Tibial nerve (tissue), 4 donors: Measurements from ENCODE around the gene ATP6V0D1. TPM values are rescaled to one million over a fixed set of nuclear protein-coding genes. Genes with fewer than 3 reads are reported as not detected.
"Not testable (repeated sequence)": the region's sequence is repeated elsewhere in the genome, so short reads cannot be mapped to it uniquely, and the experiment has no call there.

Source experiments
- DNase-seq, 2 donors: peaks; one replicate each; pipeline ENCODE4 v3.0.0-alpha.2; 2019; ENCODE audit warnings: low spot score in 2 of 2
- H3K27ac ChIP-seq, 4 donors: fragments of 200-600 bp; sonication (generic) in 3 of 4; one replicate each; pipeline ENCODE4 v1.5.1; 2017 to 2019; ENCODE audit warnings: mild to moderate bottlenecking in 1 of 4
- H3K27me3 ChIP-seq, 2 donors: fragments of 200-600 bp; sonication (generic) in 1 of 2; one replicate each; pipeline versions ENCODE4 v1.5.1 to v1.6.0; 2017 to 2019
- H3K36me3 ChIP-seq, 3 donors: fragments of 200-600 bp; sonication (generic); one replicate each; pipeline ENCODE4 v1.5.1; 2018 to 2019
- H3K4me1 ChIP-seq, 4 donors: fragments of 200-600 bp; sonication (generic) in 3 of 4; one replicate each; pipeline ENCODE4 v1.5.1; 2017 to 2019
- H3K4me3 ChIP-seq, 4 donors: fragments of 200-600 bp; sonication (generic) in 3 of 4; one replicate each; pipeline ENCODE4 v1.5.1; 2017 to 2019; ENCODE audit warnings: mild to moderate bottlenecking in 1 of 4, moderate library complexity in 1 of 4
- H3K9me3 ChIP-seq, 4 donors: fragments of 200-600 bp; sonication (generic) in 3 of 4; one replicate each; pipeline ENCODE4 v1.5.1; 2017 to 2019
- EP300 ChIP-seq, 2 donors: sonication (generic); formaldehyde crosslinking; IDR thresholded peaks; one replicate each; pipeline ENCODE4 v1.6.1; 2017; ENCODE audit warnings: antibody characterized with exemption in 2 of 2, mild to moderate bottlenecking in 1 of 2
- POLR2A ChIP-seq, 2 donors: fragments of 450-650 bp; IDR thresholded peaks; one replicate each; pipeline ENCODE4 v1.6.1; 2017; ENCODE audit warnings: antibody characterized with exemption in 2 of 2, mild to moderate bottlenecking in 2 of 2, moderate library complexity in 2 of 2
- WGBS, 2 donors: methylation state at CpG; one replicate each; pipeline ENCODE4 v1.1.5; 2018; 5-methylcytosine and 5-hydroxymethylcytosine counted together
- total RNA-seq, 4 donors: library from RNA; depleted of rRNA; stranded (reverse); fragments of >200 nt; gene quantifications; one replicate each; pipeline ENCODE4 v1.1.0, GENCODE V29; 2016
- TF ChIP-seq, protein P1 (sequence below), 5 experiments: fragments of 200-600 bp in 3 of 5; fragments of 450-650 bp in 2 of 5; sonication (generic) in 3 of 5; IDR thresholded peaks; one replicate each; pipeline ENCODE4 v1.5.1; 2016 to 2019; ENCODE audit warnings: antibody characterized with exemption in 5 of 5, mild to moderate bottlenecking in 3 of 5, moderate library complexity in 2 of 5

Gene ATP6V0D1
- total RNA-seq, 4 donors from 2014 or later = 55.1 to 113 (median 73.7) TPM

- Histone ChIP-seq H3K36me3 (no peaks in the 10 kb centered on the region), H3K4me1 (peaks cover 0 to 8% (median 0%) of the 10 kb centered on the region in 4 donors), H3K27me3 (no peaks in the 10 kb centered on the region), H3K9me3 (no peaks in the 10 kb centered on the region), H3K4me3 (no peak overlapping the region), H3K27ac (no peak overlapping the region)
- TF ChIP-seq EP300 (IDR thresholded peaks at IDR 0.05) (peak in 1 of 2 donors; percentile 34), POLR2A (IDR thresholded peaks at IDR 0.05) (no peak)
- TF ChIP-seq, protein P1, sequence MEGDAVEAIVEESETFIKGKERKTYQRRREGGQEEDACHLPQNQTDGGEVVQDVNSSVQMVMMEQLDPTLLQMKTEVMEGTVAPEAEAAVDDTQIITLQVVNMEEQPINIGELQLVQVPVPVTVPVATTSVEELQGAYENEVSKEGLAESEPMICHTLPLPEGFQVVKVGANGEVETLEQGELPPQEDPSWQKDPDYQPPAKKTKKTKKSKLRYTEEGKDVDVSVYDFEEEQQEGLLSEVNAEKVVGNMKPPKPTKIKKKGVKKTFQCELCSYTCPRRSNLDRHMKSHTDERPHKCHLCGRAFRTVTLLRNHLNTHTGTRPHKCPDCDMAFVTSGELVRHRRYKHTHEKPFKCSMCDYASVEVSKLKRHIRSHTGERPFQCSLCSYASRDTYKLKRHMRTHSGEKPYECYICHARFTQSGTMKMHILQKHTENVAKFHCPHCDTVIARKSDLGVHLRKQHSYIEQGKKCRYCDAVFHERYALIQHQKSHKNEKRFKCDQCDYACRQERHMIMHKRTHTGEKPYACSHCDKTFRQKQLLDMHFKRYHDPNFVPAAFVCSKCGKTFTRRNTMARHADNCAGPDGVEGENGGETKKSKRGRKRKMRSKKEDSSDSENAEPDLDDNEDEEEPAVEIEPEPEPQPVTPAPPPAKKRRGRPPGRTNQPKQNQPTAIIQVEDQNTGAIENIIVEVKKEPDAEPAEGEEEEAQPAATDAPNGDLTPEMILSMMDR (IDR thresholded peaks at IDR 0.05) = peak; percentile 51 to 71 (median 53)
- DNase-seq = peak; percentile 66 to 90
- 7 to 12% methylated on average over 8 of the region's 8 CpGs for WGBS, 2 donors
Measured at GRCh38 chr16:67514382-67514828, 33.4 kb upstream of the ATP6V0D1 start.

- not testable (repeated sequence) for H3K9me3 ChIP-seq, H3K27me3 ChIP-seq, DNase-seq, H3K4me1 ChIP-seq, H3K4me3 ChIP-seq, H3K27ac ChIP-seq, H3K36me3 ChIP-seq
- 94 to 100% methylated on average over 1 of the region's 1 CpG for WGBS, 2 donors
Measured at GRCh38 chr16:67513892-67514291, 32.9 kb upstream of the ATP6V0D1 start.

DNA sequence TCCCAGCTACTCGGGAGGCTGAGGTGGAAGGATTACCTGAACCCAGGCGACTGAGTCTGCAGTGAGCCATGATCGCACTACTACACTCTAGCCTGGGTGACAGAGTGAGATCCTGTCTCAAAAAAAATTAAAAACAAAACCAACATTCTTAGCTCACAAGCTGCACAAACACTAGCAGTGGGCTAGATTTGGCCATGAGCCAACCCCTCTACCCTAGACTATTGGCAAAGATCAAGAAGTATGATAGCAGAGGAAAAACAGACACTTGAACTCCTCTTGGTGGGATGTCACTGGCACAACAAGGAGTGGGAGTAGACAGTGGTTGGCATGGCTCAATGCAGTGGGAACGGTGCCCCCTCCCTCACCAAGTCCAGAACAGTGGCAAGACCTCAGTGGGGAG, 28.1 kb upstream of the ATP6V0D1 start:
- no peak for DNase-seq
- Histone ChIP-seq H3K4me1 (peaks cover 0 to 5% (median 1%) of the 10 kb centered on the region in 4 donors), H3K4me3 (no peak overlapping the region), H3K27ac (no peak overlapping the region), H3K36me3 (no peaks in the 10 kb centered on the region), H3K27me3 (no peaks in the 10 kb centered on the region), H3K9me3 (no peaks in the 10 kb centered on the region)
- WGBS, 2 donors = 76 to 80% methylated on average over 4 of the region's 4 CpGs
- TF ChIP-seq POLR2A (IDR thresholded peaks at IDR 0.05) (no peak), EP300 (IDR thresholded peaks at IDR 0.05) (no peak)
- TF ChIP-seq, protein P1 (IDR thresholded peaks at IDR 0.05) = no peak

DNA sequence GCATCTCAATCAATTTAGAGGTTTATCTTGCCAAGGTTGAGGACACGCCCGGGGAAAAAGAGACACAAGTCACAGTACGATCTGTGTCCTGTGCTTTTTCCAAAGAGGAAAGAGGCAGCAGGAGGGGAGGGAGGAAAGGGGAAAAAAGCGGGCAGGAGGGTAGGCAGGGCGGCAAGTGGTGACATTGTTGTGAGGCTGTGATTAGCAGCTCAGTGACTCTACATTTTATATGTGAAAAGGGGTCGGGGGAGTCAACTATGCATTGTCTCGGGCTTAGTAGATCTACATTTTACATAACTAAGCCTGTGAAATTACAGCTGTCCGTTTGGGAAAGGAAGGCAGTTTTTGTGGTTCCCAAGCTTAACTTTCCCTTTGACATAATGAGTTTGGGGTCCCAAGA, 25.5 kb upstream of the ATP6V0D1 start:
- no peak overlapping the region for H3K4me3 ChIP-seq
- WGBS, 2 donors = 41 to 53% methylated on average over 8 of the region's 8 CpGs
- DNase-seq = no peak
- no peaks in the 10 kb centered on the region for H3K9me3 ChIP-seq
- H3K27ac ChIP-seq = no peak overlapping the region
- H3K4me1 ChIP-seq = peaks cover 0 to 9% (median 0%) of the 10 kb centered on the region in 4 donors
- no peaks in the 10 kb centered on the region for H3K27me3 ChIP-seq
- peaks cover 0 to 5% (median 0%) of the 10 kb centered on the region in 3 donors for H3K36me3 ChIP-seq
- TF ChIP-seq EP300 (IDR thresholded peaks at IDR 0.05) = no peak
- TF ChIP-seq POLR2A (IDR thresholded peaks at IDR 0.05) = no peak
- TF ChIP-seq, protein P1 (IDR thresholded peaks at IDR 0.05) = no peak

DNA sequence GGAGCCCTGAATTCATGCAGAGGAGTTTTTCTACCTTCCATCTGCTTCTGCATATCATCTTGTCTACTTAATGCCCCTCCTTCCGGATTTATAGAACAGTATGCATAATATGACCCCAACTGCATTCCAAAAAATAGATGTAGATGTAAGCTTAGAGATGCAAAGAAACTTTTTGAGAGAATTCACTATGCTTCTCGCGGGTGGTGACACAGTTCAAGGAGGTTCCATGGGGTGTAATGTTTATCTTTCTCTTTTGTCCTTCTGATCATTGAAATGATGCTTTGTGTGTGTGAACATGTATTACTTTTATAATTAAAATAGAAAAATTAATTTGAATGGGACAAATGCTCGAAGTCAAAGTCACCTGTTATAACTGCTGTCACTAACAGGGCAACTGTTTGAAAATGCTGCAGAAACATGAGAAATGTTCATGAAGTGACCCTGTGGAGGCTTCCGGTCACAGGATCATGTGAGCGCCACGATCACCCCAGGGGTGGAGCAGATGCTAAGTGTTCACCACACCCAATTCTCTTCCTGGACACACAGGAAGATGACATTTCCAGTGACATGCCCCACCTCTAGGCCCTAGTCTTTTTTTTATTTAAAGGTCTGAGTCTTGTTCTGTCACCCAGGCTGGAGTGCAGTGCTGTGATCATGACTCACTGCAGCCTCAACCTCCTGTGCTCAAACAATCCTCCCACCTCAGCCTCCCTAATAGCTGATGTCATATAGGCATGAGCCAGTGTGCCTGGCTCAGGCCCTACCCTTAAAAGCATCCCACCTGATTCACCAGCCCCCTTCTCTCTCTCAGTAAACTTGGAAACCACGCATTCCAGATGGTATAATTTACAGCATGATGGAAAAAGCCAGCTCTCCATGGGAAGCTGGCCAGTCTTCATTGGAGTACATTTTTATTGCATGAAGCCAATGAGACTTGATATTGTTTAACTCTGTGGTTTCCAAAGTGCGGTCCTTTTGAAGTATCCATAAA, 23.4 kb upstream of the ATP6V0D1 start:
- H3K4me3 ChIP-seq = no peak overlapping the region
- H3K27ac ChIP-seq = peak overlapping the region in 1 of 4 donors; percentile 47
- no peaks in the 10 kb centered on the region for H3K27me3 ChIP-seq
- peaks cover 0 to 9% (median 0%) of the 10 kb centered on the region in 4 donors for H3K4me1 ChIP-seq
- WGBS, 2 donors = 71 to 73% methylated on average over 9 of the region's 9 CpGs
- TF ChIP-seq, protein P1 (IDR thresholded peaks at IDR 0.05) = no peak
- TF ChIP-seq EP300 (IDR thresholded peaks at IDR 0.05) = peak in 1 of 2 donors; percentile 54
- peak in 1 of 2 donors; percentile 50 for DNase-seq
- H3K36me3 ChIP-seq = peaks cover 0 to 5% (median 0%) of the 10 kb centered on the region in 3 donors
- no peaks in the 10 kb centered on the region for H3K9me3 ChIP-seq
